Measurements from ENCODE around the gene DTX3L.

- TF ChIP-seq, protein P1, sequence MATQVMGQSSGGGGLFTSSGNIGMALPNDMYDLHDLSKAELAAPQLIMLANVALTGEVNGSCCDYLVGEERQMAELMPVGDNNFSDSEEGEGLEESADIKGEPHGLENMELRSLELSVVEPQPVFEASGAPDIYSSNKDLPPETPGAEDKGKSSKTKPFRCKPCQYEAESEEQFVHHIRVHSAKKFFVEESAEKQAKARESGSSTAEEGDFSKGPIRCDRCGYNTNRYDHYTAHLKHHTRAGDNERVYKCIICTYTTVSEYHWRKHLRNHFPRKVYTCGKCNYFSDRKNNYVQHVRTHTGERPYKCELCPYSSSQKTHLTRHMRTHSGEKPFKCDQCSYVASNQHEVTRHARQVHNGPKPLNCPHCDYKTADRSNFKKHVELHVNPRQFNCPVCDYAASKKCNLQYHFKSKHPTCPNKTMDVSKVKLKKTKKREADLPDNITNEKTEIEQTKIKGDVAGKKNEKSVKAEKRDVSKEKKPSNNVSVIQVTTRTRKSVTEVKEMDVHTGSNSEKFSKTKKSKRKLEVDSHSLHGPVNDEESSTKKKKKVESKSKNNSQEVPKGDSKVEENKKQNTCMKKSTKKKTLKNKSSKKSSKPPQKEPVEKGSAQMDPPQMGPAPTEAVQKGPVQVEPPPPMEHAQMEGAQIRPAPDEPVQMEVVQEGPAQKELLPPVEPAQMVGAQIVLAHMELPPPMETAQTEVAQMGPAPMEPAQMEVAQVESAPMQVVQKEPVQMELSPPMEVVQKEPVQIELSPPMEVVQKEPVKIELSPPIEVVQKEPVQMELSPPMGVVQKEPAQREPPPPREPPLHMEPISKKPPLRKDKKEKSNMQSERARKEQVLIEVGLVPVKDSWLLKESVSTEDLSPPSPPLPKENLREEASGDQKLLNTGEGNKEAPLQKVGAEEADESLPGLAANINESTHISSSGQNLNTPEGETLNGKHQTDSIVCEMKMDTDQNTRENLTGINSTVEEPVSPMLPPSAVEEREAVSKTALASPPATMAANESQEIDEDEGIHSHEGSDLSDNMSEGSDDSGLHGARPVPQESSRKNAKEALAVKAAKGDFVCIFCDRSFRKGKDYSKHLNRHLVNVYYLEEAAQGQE (IDR thresholded peaks at IDR 0.05; ENCODE audit: low read depth, low read length): no peak
- TF ChIP-seq, protein P2, sequence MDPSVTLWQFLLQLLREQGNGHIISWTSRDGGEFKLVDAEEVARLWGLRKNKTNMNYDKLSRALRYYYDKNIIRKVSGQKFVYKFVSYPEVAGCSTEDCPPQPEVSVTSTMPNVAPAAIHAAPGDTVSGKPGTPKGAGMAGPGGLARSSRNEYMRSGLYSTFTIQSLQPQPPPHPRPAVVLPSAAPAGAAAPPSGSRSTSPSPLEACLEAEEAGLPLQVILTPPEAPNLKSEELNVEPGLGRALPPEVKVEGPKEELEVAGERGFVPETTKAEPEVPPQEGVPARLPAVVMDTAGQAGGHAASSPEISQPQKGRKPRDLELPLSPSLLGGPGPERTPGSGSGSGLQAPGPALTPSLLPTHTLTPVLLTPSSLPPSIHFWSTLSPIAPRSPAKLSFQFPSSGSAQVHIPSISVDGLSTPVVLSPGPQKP (IDR thresholded peaks at IDR 0.05; ENCODE audit: low read depth, low read length): no peak
- TF ChIP-seq RAD21 (IDR thresholded peaks at IDR 0.05; ENCODE audit: insufficient read depth, low read depth, low read length) (no peak), CBX5 (IDR thresholded peaks at IDR 0.05; ENCODE audit: low read depth) (no peak), ZNF592 (IDR thresholded peaks at IDR 0.05) (no peak), ZZZ3 (IDR thresholded peaks at IDR 0.05; ENCODE audit: control insufficient read depth, insufficient read length, low read depth) (no peak), NRF1 (conservative IDR thresholded peaks at IDR 0.05; ENCODE audit: low read depth, low read length) (no peak), EP300 (IDR thresholded peaks at IDR 0.05; ENCODE audit: borderline replicate concordance in 1 of 2, control insufficient read depth in 1 of 2, low read depth in 2 of 2, low read length in 2 of 2) (no peak), SMC3 (IDR thresholded peaks at IDR 0.05; ENCODE audit: borderline replicate concordance, low read length) (no peak), PAX5 (IDR thresholded peaks at IDR 0.05; ENCODE audit: borderline replicate concordance, low read depth, low read length) (no peak), YY1 (IDR thresholded peaks at IDR 0.05; ENCODE audit: low read depth, low read length) (no peak), FOXM1 (IDR thresholded peaks at IDR 0.05; ENCODE audit: low read depth, low read length) (no peak)
- TF ChIP-seq, protein P3, sequence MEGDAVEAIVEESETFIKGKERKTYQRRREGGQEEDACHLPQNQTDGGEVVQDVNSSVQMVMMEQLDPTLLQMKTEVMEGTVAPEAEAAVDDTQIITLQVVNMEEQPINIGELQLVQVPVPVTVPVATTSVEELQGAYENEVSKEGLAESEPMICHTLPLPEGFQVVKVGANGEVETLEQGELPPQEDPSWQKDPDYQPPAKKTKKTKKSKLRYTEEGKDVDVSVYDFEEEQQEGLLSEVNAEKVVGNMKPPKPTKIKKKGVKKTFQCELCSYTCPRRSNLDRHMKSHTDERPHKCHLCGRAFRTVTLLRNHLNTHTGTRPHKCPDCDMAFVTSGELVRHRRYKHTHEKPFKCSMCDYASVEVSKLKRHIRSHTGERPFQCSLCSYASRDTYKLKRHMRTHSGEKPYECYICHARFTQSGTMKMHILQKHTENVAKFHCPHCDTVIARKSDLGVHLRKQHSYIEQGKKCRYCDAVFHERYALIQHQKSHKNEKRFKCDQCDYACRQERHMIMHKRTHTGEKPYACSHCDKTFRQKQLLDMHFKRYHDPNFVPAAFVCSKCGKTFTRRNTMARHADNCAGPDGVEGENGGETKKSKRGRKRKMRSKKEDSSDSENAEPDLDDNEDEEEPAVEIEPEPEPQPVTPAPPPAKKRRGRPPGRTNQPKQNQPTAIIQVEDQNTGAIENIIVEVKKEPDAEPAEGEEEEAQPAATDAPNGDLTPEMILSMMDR (IDR thresholded peaks at IDR 0.05 in 2 of 3, conservative IDR thresholded peaks at IDR 0.05 in 1 of 3; ENCODE audit: control insufficient read depth in 2 of 3, extremely low read depth in 1 of 3, insufficient read depth in 1 of 3, low read depth in 3 of 3, low read length in 3 of 3): no peak
- TF ChIP-seq, protein P4, sequence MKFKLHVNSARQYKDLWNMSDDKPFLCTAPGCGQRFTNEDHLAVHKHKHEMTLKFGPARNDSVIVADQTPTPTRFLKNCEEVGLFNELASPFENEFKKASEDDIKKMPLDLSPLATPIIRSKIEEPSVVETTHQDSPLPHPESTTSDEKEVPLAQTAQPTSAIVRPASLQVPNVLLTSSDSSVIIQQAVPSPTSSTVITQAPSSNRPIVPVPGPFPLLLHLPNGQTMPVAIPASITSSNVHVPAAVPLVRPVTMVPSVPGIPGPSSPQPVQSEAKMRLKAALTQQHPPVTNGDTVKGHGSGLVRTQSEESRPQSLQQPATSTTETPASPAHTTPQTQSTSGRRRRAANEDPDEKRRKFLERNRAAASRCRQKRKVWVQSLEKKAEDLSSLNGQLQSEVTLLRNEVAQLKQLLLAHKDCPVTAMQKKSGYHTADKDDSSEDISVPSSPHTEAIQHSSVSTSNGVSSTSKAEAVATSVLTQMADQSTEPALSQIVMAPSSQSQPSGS (IDR thresholded peaks at IDR 0.05; ENCODE audit: low read length): no peak
Observed at GRCh38 chr3:122580470-122580869, 16.3 kb downstream of the DTX3L start.
